GM23248 (cell line): ENCODE results near the gene FRAT2.

Experiments used
- EZH2 ChIP-seq: fragments of 200-600 bp; sonication (generic); IDR thresholded peaks from 2 replicates; pipeline ENCODE4 v1.6.1; 2018; ENCODE audit warnings: antibody characterized with exemption, mild to moderate bottlenecking; ENCODE audit not compliant: insufficient read depth, poor library complexity, severe bottlenecking
- EZH2phosphoT487 ChIP-seq: fragments of 200-600 bp; sonication (generic); IDR thresholded peaks from 2 replicates; pipeline ENCODE4 v1.6.1; 2018; ENCODE audit warnings: antibody characterized with exemption, moderate library complexity, mild to moderate bottlenecking, low read depth; ENCODE audit not compliant: insufficient read depth

DNA sequence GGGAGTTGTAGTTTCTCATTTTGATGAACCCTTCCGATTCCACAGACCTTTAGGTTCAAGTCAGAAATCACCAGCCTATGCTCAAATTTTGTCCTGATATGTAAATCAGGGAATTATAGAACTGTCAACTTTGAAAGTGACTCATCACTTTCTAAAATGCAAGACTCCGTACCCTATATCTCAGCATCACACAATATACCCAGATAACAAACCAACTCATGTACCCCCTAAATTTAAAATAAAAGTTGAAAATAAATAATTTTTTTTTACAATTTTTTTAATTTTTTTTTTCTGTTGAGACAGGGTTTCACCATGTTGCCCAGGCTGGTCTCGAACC, 41.7 kb downstream of the FRAT2 start:
- no peak for TF ChIP-seq EZH2
- no peak for TF ChIP-seq EZH2phosphoT487
